CD4-positive, alpha-beta T cell treated with Interferon gamma for 1 hour (primary cell): ENCODE data around the gene FAM177A1.
"Not testable (repeated sequence)": the region's sequence is repeated elsewhere in the genome, so short reads cannot be mapped to it uniquely, and the experiment has no call there.

ENCODE experiments used
- DNase-seq: peaks from one replicate; pipeline ENCODE4 v3.0.0-alpha.2; 2020

FAM177A1 gene, protein sequence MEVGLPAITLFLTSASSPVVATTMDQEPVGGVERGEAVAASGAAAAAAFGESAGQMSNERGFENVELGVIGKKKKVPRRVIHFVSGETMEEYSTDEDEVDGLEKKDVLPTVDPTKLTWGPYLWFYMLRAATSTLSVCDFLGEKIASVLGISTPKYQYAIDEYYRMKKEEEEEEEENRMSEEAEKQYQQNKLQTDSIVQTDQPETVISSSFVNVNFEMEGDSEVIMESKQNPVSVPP

DNA sequence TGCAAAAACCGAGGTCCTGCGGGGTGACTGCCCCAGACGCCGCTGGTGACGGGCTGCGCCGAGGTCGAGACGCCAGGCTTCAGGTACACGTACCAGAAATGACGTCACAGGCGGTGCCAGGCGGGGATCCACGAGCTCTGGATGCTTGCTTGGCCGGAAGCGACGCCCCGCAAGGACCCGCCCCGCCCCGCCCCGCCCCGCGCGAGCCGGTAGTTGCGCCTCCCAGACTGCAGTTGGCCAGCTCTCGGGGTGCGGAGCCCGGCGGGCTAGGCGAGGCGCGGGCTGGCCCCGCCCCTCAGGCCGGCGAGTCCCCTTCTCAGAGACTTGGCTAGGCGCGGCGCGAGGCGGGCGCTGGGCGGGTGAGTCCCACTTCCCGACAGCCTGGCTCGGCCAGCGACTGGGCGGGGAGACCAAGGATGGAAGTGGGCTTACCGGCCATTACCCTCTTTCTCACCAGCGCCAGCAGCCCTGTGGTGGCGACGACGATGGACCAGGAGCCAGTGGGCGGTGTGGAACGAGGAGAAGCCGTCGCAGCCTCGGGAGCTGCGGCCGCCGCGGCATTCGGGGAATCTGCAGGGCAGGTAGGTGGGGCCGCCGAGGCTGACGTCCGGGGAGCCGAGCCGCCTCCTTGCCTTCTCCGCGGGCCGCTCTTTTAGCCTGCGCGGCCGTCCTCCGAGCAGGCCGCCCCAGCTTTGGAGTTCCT lies at the start of gene FAM177A1:
TSS of gene FAM177A1 (plus strand) at position 225 of the 703 bp plus-strand sequence. CDS start at position 417, 192 bp downstream.
- DNase-seq: peak; percentile 100

DNA sequence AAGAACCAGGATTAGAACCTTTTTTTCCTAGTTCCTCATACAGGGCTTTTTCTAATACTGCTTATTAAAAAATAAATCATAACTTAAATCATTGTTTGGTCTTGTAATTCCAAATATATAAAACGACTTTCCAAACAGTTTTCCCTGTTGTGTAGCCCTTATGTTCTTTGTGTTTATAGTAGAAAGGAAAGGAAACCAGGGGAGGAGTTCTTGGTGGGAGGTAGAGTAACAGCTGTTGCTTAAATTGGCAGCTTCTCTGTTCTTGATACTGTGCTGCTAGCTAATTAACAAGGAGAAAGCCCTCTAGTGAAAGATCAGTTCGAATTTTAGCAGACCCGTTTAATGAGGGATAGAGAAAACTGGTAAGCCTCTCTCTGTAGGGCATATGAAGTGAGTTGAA lies 48.3 kb upstream of the FAM177A1 start:
- no peak for DNase-seq

DNA sequence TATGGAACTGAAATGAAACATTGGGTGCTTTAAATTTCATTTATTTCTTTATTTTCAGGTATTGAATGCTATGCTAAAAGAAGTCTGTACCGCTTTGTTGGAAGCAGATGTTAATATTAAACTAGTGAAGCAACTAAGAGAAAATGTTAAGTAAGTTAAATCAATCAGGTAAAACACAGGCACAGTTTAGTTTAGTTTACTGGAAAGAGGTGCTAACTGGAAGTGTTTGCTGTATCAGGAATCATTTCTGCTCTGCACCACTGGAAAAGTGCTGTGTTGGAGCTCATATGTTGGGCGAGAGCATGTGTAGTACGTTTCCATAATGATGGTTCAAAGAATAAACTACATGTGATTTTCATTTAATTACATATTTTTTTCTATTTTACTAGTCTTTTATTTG lies 46.6 kb upstream of the FAM177A1 start:
- no peak for DNase-seq

DNA sequence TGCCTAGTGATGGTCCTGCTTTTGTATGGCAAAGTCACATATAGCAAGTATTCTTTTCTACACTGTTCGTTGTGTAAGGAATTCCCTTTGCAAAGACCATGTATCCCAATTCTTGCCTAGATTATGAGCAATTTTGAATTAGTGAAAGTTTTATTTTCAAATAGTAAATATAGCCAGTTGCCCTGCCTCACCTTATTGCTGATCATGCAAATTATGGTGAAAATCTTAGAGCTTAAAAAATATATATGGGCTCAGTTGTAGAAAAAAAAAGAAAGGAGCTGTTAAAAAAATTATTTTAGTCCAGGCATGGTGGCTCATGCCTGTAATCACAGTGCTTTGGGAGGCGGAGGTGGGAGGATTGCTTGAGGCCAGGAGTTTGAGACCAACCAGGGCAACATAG lies 44.5 kb upstream of the FAM177A1 start:
- DNase-seq: no peak

DNA sequence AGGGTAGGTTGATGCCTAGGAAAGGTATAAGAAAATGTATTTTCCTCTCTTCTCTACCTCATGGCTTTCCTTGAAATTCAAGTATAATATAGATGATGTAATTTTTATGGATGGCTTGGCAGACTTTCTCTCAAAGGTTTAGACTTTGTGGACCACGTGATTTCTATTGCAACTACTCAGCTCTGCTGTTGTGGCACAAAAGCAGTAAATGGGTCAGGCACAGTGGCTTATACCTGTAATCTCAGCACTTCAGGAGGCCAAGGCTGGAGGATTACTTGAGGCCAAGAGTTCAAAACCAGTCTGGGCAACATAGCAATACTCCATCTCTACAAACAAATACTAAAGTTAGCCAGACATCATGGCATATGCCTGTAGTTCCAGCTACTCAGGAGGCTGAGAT lies 41.2 kb upstream of the FAM177A1 start:
- no peak for DNase-seq

DNA sequence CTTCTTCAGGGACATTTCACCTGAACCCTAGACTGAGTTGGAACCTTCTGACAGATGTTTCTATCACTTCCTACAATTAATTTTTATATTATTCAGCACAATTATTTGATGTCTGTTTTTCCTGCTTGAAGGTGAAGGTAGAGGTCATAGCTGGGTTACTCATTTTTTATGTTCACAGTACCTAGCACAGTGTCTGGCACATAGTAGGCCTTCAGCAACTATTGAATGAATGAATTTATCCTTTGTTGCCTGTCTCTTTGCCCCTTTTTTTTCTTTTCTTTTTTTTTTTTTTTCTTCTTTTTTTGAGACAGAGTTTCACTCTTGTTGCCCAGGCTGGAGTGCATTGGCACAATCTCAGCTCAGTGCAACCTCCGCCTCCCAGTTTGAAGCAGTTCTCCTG lies 29.5 kb upstream of the FAM177A1 start:
- no peak for DNase-seq

DNA sequence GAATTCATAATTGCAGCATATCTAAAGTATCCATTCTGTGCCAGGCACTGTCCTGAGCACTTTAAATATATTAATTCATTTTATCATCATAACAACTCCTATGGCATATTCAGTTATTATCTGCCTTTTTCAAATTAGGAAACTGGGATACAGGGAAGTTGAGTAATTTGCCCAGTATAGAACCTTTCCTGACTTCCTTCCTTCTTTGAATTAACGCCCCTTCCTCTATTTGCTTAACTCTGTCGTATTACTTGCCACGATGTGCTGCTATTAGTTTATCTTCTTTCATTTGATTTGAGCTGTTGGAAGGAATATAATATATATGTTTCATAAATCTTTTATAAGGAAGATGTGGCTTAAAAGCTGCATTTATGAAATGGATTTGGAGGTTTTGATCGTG lies 25.4 kb upstream of the FAM177A1 start:
- no peak for DNase-seq

DNA sequence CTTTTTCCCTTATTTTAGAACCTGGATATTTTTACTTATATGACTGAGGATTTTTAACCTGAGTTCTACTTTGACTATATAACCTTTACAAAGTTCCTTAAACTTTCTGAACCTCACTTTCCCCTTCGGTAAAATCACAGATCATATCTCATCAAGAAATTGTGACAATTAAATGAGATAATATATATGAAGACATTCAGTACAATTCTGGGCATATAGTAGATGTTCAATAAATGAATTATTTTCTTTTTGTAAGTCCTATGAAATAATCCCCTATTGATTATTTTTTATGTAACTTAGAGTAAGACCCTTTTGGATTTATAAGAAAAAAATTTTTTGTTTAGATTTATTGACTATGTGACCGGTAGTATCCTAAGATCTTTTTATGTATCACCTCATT lies 17.6 kb upstream of the FAM177A1 start:
- DNase-seq: no peak

DNA sequence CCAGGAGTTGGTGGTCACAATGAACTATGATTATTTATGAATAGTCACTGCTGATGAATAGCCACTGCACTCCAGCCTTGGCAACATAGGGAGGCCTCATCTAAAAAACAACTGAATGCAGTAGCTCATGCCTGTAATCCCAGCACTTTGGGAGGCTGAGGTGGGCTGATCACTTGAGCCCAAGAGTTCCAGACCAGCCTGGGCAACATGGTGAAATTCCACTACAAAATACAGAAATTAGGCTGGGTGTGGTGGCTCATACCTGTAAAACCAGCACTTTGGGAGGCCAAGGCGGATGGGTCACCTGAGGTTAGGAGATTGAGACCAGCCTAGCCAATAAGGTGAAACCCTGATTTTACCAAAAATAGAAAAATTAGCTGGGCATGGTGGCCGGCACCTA lies 13.5 kb upstream of the FAM177A1 start:
- no peak for DNase-seq

DNA sequence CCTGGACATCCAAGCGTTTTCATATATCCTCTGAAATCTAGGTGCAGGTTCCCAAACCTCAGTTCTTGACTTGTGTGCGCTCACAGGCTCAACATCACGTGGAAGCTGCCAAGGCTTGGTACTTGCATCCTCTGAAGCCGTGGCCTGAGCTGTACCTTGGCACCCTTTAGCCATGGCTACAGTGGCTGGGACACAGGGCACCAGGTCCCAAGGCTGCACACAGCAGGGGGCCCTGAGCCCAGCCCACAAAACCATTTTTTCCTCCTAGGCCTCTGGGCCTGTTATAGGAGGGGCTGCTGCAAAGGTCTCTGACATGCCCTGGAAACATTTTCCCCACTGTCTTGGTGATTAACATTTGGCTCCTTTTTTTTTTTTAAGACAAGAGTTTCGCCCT lies 11.6 kb upstream of the FAM177A1 start:
- no peak for DNase-seq

DNA sequence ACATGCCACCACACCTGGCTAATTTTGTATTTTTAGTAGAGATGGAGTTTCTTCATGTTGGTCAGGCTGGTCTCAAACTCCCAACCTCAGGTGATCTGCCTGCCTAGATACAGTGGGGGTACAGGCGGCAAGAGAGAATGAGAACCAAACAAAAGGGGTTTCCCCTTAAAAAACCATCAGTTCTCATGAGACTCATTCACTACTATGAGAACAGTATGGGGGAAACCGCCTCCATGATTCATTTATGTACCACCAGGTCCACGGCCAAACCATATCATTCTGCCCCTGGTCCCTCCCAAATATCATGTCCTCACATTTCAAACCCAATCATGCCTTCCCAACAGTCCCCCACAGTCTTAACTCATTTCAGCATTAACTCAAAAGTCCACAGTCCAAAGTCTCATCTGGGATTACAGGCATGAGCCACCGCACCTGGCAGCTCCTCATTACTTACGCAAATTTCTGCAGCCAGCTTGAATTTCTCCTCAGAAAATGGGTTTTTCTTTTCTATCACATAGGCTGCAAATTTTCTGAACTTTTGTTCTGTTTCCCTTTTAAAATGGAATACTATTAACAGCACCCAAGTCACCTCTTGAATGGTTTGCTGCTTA lies 11.0 kb upstream of the FAM177A1 start:
- not testable (repeated sequence) for DNase-seq

DNA sequence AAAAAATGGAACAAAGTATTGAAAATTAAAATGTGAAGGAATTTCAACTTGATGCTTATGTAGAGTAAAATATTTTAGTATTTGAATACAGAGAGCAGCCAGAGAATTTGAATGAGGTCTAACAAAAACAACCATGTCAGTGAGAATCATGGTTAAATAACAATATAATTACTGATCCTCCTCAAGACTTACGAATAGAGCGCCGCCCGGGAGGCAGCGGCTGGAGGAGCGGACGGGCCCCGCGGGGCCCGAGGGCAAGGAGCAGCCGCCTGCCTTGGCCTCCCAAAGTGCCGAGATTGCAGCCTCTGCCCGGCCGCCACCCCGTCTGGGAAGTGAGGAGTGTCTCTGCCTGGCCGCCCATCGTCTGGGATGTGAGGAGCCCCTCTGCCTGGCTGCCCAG lies 7.8 kb upstream of the FAM177A1 start:
- not testable (repeated sequence) for DNase-seq

DNA sequence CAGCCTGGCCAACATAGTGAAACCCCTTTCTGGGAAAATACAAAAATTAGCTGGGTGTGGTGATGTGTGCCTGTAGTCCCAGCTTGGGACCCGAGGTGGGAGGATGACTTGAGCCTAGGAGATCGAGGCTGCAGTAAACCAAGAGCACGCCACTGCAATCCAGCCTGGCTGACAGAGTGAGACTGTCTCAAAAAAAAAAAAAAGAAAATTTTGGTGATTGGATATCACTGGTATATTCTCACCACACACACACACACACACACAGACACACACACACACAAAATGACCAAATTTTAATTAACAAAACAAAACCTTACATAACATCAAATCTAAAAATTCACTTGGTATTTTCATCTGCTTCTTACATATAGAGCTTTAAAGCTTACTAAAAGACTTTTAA lies 3.4 kb upstream of the FAM177A1 start:
- DNase-seq: no peak

DNA sequence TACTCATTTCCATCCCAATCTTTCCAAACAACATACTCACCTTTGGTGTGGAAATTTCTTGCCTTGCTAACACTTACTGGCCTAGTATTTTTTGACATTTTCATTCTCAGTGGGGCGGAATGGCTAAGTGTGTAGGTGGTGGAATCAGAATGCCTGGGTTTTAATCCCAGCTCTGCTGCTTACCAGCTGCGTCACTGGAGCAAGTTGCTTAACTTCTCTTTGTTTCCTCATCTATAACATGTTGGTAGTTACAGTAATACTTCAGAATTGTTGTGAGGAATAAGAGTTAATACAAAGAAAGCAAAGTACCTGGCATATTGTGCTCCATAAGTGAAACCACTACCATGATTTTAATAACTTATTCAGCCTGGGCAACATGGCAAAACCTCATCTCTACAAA lies 3.0 kb upstream of the FAM177A1 start:
- DNase-seq: no peak

DNA sequence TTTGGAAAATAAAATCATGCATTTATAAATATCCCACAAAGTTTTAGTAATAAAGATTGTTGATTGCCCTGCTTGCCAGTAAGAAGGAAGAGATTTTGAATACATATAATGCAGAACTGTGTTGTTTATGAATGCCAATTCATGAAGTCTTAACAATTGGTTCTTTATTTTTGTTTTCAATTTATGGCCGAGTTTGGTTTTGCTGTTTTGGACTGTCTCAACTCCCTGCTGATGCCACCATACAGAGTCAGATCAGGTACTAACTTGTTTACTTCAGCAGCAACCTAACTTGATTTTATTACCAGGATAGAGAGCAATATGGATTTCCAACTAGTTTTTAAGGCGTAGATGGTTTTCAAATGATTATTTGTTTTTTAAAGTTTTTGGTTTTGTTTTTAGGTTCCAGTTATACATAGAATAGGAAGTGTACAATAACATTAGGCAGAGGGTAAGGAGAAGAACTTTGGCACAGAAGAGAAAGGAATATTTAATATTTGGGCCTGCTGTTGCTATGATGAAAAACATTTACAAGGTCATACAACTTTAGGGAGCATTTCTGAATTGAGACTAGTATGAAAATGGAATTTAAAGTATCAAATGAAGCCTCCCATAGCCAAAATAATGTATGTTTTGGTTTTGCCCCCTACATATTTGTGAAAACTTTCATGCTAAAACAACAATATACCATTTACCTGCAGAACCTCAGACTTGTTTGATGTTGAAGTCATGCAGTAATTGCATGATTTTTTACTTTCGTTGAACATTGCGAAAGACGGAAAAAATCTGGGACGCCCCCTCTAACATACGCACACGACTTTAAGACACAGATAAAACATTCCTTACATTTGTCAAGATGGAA lies 904 bp upstream of the FAM177A1 start:
- no peak for DNase-seq

DNA sequence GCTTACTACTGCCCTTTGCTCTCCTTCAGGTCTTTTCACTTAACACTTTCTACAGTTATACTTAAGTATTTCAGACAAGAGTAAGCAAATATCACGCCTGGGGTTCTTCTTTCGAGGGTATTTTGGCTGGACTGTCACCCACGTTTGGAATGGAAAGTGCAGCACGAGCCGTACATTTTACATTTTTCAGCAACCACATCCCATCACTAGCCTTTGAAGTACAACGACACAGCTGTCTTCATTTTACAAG lies 349 bp upstream of the FAM177A1 start:
- no peak for DNase-seq

DNA sequence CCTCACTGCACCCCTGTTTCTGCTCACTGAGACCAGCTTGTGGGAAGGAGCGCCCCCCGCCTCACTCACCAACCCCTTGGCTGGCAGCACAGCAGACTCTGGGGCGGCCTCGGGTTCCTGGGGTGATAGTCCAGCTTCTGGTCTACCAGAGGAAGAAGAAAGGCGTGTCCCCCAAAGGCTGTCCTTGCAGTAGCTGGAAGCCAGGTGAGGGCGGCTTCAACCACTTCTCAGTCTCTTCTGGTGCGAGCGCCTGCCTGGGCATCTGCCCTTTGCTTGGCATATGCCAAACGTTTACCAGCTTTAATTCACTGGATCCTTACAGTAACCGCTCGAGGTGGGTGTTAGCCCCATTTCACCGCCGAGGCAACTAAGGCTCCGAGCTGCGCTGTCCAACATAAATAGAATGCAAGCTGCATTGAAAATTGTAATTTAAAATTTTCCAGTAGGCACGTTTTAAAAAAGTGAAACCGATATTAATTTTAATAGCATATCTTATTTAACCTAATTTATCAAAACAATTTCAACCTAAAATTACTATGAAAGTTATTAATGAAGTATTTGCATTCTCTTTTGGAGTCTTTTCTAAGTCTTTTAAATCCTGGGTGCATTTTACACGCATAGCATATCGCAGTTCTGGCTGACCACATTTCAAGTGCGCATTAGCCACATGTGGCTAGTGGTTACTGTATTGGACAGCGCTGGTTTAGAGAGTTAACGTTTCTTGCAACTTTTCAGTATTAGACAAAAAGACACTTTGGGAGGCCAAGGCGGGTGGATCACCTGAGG lies 872 bp downstream of the FAM177A1 start:
- DNase-seq: no peak

DNA sequence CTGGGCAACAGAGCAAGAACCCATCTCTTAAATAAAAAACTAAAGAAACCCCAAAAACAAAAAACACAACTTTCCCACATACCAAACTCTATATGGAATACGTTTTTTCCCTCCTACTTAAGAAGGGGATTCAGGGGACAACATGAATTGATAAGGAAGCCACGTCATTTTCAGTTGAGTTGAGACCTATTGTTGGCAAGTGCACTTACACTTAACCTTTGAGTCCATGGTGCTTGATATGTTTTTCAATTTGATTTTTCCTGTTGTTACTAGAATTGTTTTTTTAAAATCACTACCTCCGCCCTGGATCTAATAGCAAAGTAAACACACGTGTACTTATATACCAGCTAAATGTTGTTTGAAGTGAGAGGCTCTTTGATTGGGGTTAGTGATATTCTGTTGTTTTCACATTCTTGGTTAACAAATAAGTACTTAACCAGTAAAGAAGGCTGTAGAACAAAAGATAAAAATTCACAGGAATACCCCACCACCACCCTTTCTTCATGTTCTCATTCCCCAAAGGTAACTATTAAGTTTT lies 2.0 kb downstream of the FAM177A1 start:
- DNase-seq: no peak

DNA sequence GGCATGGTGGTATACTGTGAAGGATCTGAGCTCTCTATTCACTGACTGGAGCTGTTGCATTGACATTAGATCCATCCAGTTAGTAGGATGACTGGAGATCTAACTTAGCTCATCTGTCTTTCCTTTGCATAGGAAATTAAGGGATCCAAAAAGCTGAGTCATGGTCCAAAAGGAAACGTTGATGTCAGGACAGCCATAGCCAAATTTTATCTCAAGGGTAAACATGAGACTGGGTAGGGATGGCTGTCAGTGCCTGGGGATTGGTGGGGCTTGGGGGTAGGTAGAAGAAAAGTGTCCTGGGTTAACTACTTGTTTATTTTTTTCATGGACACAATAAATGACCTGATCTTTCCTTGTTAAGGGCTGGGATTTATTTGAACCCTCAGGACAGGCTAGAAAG lies 4.6 kb downstream of the FAM177A1 start:
- no peak for DNase-seq

DNA sequence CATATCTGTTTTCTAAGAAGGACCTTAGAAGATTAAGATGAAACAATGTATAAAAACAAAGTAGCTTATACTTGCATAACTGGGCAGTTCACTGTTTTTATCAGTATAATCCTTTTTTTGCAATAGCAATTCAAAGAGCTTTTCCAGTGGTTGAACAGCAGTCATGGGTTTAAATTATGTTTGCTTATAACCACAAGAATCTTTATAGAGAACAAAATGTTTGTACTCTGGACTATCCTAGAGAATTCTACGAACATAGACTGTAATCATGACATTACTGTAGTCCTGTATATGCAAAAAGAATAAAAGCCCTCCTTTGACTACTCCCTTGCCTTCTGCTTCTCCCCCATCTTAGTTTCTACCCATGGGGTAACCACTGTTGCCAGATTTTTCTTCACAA lies 5.7 kb downstream of the FAM177A1 start:
- no peak for DNase-seq

DNA sequence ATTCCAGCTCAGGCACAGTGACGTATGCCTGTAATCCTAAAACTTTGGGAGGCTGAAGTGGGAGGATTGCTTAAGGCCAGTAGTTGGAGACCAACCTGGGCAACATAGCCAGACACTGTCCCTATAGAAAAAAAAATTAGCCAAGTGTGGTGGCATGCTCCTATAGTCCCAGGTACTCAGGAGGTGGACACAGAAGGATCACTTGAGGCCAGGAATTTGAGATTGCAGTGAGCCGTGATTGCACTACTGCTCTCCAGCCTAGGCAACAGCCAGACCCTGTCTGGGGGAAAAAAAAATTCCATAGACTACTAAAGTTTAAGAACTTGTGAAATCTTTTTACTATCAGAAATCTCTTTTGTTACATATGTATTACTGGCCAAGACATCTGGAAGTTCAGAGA lies 6.6 kb downstream of the FAM177A1 start:
- no peak for DNase-seq

DNA sequence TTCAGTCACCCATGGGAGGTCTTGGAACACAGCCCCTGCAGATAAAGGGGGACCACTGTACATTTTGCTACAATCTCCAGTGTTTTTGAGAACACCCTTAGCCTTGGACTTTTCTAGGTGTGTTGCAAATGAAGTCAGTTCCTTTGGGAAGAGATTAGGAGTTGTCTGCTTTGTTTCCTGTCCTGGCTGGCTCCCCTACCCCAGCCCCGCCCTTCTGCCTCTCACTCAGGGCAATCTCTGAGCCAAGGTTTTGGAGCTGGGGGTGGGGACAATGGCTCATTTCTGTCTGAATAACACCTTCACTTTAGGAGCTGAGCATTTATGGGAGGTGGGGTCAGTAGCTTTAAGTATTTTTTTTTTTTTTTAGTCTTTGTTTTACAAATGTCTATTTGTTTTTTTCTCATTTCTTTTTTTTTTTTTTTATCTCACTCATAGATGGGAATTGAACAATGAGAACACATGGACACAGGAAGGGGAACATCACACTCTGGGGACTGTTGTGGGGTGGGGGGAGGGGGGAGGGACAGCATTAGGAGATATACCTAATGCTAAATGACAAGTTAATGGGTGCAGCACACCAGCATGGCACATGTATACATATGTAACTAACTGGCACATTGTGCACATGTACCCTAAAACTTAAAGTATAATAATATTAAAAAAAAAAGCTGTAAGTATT lies 15.2 kb downstream of the FAM177A1 start:
- not testable (repeated sequence) for DNase-seq
